SK-N-MC (cell line): ENCODE measurements around the gene KRTAP5-10.
"Not testable (repeated sequence)": the region's sequence is repeated elsewhere in the genome, so short reads cannot be mapped to it uniquely, and the experiment has no call there.

Source experiments
- EZH2 ChIP-seq: fragments of 200-600 bp; sonication (generic); IDR thresholded peaks from one replicate; pipeline ENCODE4 v1.6.1; 2017; ENCODE audit warnings: antibody characterized with exemption
- FOXP2 ChIP-seq: optimal IDR thresholded peaks from 2 replicates; pipeline ENCODE3; 2011; ENCODE audit warnings: mild to moderate bottlenecking, moderate library complexity; ENCODE audit not compliant: insufficient read depth; ENCODE audit errors: extremely low read length, control extremely low read depth
- POLR2AphosphoS5 ChIP-seq: IDR thresholded peaks from 2 replicates; pipeline ENCODE4 v1.6.1; 2012; ENCODE audit warnings: mild to moderate bottlenecking, low read depth, low read length, borderline replicate concordance

GRCh38 chr11:71566626-71567599 lies 1.6 kb downstream of the KRTAP5-10 start:
- TF ChIP-seq EZH2, POLR2AphosphoS5, FOXP2: not testable (repeated sequence)
